ENCODE results near the gene TSPYL6. TPM values are rescaled to one million over a fixed set of nuclear protein-coding genes. Genes with fewer than 3 reads are reported as not detected.
"Not testable (repeated sequence)": the region's sequence is repeated elsewhere in the genome, so short reads cannot be mapped to it uniquely, and the experiment has no call there.

Gene TSPYL6
- 0.31 TPM for total RNA-seq

- DNase-seq = no peak
Measured at GRCh38 chr2:54256091-54256694, at the start of gene TSPYL6. Gene TSPYL6 (minus strand): TSS chr2:54256229. CDS start chr2:54256151, 78 bp downstream.

- no peak for DNase-seq
Measured at GRCh38 chr2:54303631-54304030, 47.6 kb upstream of the TSPYL6 start.

GRCh38 chr2:54298514-54298913, 42.5 kb upstream of the TSPYL6 start:
- no peak for DNase-seq

GRCh38 chr2:54295911-54296310, 39.9 kb upstream of the TSPYL6 start:
- no peak for DNase-seq

- DNase-seq = not testable (repeated sequence)
Measured at GRCh38 chr2:54294665-54295064, 38.6 kb upstream of the TSPYL6 start.

GRCh38 chr2:54290356-54291025, 34.5 kb upstream of the TSPYL6 start:
- no peak for DNase-seq

GRCh38 chr2:54289917-54290316, 33.9 kb upstream of the TSPYL6 start:
- no peak for DNase-seq

GRCh38 chr2:54287532-54287931, 31.5 kb upstream of the TSPYL6 start:
- DNase-seq = no peak

- DNase-seq = no peak
Measured at GRCh38 chr2:54285451-54285850, 29.4 kb upstream of the TSPYL6 start.

- DNase-seq = no peak
Measured at GRCh38 chr2:54284826-54285225, 28.8 kb upstream of the TSPYL6 start.

- no peak for DNase-seq
Measured at GRCh38 chr2:54279385-54279784, 23.4 kb upstream of the TSPYL6 start.

- no peak for DNase-seq
Measured at GRCh38 chr2:54275541-54275940, 19.5 kb upstream of the TSPYL6 start.

- no peak for DNase-seq
Measured at GRCh38 chr2:54274781-54275242, 18.8 kb upstream of the TSPYL6 start.

- DNase-seq = no peak
Measured at GRCh38 chr2:54271843-54272627, 16.0 kb upstream of the TSPYL6 start.

- DNase-seq = no peak
Measured at GRCh38 chr2:54271189-54271588, 15.2 kb upstream of the TSPYL6 start.

- no peak for DNase-seq
Measured at GRCh38 chr2:54267577-54267976, 11.5 kb upstream of the TSPYL6 start.

GRCh38 chr2:54265081-54265480, 9.1 kb upstream of the TSPYL6 start:
- not testable (repeated sequence) for DNase-seq

- no peak for DNase-seq
Measured at GRCh38 chr2:54262015-54262765, 6.2 kb upstream of the TSPYL6 start.

- no peak for DNase-seq
Measured at GRCh38 chr2:54261537-54261936, 5.5 kb upstream of the TSPYL6 start.

- no peak for DNase-seq
Measured at GRCh38 chr2:54260241-54260595, 4.2 kb upstream of the TSPYL6 start.

GRCh38 chr2:54259413-54260240, 3.6 kb upstream of the TSPYL6 start:
- no peak for DNase-seq

- no peak for DNase-seq
Measured at GRCh38 chr2:54258166-54258565, 2.1 kb upstream of the TSPYL6 start.

Data from occipital lobe (tissue), 2 donors.